Heart left ventricle (tissue), 13 donors: ENCODE results near the gene DACT1.

ENCODE experiments used
- CTCF ChIP-seq, 12 donors: fragments of 200-600 bp; sonication (generic) in 4 of 12; IDR thresholded peaks; one replicate each; pipeline versions ENCODE4 v1.5.0 to v1.8.0; 2018 to 2022; ENCODE audit warnings: antibody characterized with exemption in 12 of 12, mild to moderate bottlenecking in 5 of 12
- POLR2A ChIP-seq, 2 donors: fragments of 450-650 bp; IDR thresholded peaks; one replicate each; pipeline ENCODE4 v1.6.1; 2017; ENCODE audit warnings: antibody characterized with exemption in 2 of 2, mild to moderate bottlenecking in 2 of 2, moderate library complexity in 2 of 2
- donor health status: ischemic (EF 13 %, LVEDD 7.1; RV severe dilation, severe dysfunction).
- donor health status: DM: no; HTN: yes; CAD: no.
- donor health status: DM: no; HTN: no; CAD: no.
- donor health status: ischemic (EF 25% LVEDD 6.9; RV normal size, moderate dysfunction).
- donor health status: ischemic (EF 25% LVEDD 5.7; RV mildly dilated, moderate dysfunction).
- donor health status: ischemic (EF 35%, LVEDD 5.7; RV mildly dilated, moderate dysfunction).
- donor health status: nonischemic (EF 11% LVEDD 7.7; RV severe dilation, severe dysfunction).
- donor health status: DM: yes; HTN: yes; CAD: no.
- donor health status: PGD.
- donor health status: ischemic (EF 29% LVEDD 5.4; RV normal size, mild dysfunction).
- donor health status: nonischemic (EF 23%, LVEDD 6.1; RV moderate dilation, normal function).

GRCh38 chr14:58629281-58629680, 8.5 kb upstream of the DACT1 start:
- TF ChIP-seq CTCF (IDR thresholded peaks at IDR 0.05) (no peak), POLR2A (IDR thresholded peaks at IDR 0.05) (no peak)
